ENCODE measurements around the gene PPM1M. TPM values are rescaled to one million over a fixed set of nuclear protein-coding genes. Genes with fewer than 3 reads are reported as not detected.
A peak's percentile ranks its signal among the peaks of the same experiment; 100 is the strongest.
"Not testable (repeated sequence)": the region's sequence is repeated elsewhere in the genome, so short reads cannot be mapped to it uniquely, and the experiment has no call there.

The PPM1M gene
- total and polyA plus RNA-seq, 2 experiments from 2014 or later, result 10.7 to 13.1 TPM

DNA sequence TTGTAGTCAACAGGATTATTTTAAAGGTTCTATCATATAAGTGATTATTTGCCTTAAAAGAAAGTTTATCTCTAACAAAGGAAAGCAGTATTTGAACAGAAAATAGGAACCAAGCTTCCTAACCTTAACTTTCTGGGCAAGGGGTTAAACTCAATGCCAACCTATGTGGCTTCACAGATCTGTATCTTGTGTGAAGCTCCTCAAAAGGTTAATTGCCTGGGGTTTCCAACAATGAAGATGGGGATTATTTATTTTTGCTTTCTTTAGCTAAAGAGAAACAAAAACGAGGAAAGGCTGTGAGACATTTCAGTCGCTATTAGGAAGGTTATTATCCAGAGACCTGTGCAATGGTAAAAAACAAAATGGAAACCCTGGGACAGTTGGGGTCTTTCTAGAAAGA lies 34.0 kb downstream of the PPM1M start:
- DNase-seq (ENCODE audit: low read depth in 1 of 2, low spot score in 1 of 2), result no peak
- peak overlapping the region; percentile 98 for H3K27ac ChIP-seq
- peaks cover 23% of the 10 kb centered on the region for H3K4me1 ChIP-seq (ENCODE audit: low read depth)
- no peak for TF ChIP-seq CTCF (IDR thresholded peaks at IDR 0.05; ENCODE audit: low read depth, low read length)
- no peaks in the 10 kb centered on the region for H3K9me3 ChIP-seq (ENCODE audit: low read depth)
- no peaks in the 10 kb centered on the region for H3K27me3 ChIP-seq
- no peak overlapping the region for H3K4me3 ChIP-seq
- H3K36me3 ChIP-seq, result no peaks in the 10 kb centered on the region

DNA sequence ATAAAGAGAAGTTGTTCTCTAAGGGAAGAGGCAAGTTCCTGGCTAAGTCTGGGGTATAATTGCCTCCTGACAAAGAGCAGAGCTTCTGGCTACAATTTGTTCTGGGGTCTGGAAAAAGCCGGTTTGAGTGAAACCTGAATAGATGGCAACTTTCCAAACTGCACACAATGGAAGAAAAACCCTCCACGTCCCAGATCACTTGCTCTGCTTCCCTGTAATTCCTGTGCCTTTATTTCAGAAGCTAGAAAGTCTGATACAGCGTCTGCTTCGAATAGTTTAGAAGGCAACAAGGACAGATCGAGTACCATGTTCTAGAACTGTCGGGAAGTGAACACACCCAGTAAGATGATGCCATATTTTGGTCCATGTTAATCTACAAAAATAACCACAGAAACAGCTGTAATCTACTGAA lies 34.5 kb downstream of the PPM1M start:
- peak; percentile 34 to 62 for DNase-seq (ENCODE audit: low read depth in 1 of 2, low spot score in 1 of 2)
- H3K9me3 ChIP-seq (ENCODE audit: low read depth), result no peaks in the 10 kb centered on the region
- no peak for TF ChIP-seq CTCF (IDR thresholded peaks at IDR 0.05; ENCODE audit: low read depth, low read length)
- H3K36me3 ChIP-seq, result no peaks in the 10 kb centered on the region
- no peak overlapping the region for H3K4me3 ChIP-seq
- H3K27me3 ChIP-seq, result no peaks in the 10 kb centered on the region
- peaks cover 23% of the 10 kb centered on the region for H3K4me1 ChIP-seq (ENCODE audit: low read depth)
- peak overlapping the region; percentile 98 for H3K27ac ChIP-seq

DNA sequence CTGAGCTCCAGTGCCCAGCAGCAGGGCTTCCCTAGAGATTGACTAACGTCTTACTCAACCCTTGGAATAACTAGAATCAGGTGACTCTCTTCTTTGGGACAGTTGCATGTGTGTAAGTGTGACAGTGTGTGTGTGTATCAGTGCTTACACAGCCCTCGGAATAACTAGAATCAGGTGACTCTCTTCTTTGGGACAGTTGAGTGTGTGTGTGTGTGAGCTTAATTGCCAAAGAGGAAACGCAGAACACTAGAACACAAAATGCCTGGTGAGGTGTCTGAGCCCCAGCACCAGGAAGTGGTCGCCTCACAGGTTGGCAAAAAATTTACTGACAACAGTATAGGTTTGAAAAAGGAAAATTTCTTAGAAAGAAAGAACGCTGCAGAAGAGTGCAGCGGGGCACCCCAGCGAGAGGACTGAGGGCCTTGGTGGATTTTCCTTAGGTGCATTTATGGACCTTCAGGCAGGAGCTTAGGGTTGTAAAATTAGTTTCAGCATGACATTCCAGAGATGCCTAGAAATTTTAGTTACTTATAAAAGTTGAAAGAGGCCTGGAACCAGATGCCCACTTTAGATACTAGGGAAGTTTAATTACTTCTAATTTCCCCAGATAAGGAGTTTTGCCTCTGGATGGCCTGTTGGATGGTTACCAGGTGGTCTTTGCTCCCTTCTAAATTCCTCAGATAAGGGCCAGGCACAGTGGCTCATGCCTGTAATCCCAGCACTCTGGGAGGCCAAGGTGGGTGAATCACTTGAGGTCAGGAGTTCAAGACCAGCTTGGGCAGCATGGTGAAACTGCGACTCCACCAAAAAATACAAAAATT lies 36.6 kb downstream of the PPM1M start:
- H3K4me1 ChIP-seq (ENCODE audit: low read depth), result peaks cover 10% of the 10 kb centered on the region
- H3K4me3 ChIP-seq, result no peak overlapping the region
- H3K27me3 ChIP-seq, result no peaks in the 10 kb centered on the region
- H3K27ac ChIP-seq, result peak overlapping the region; percentile 87
- TF ChIP-seq CTCF (IDR thresholded peaks at IDR 0.05; ENCODE audit: low read depth, low read length), result no peak
- no peak for DNase-seq (ENCODE audit: low read depth in 1 of 2, low spot score in 1 of 2)
- no peaks in the 10 kb centered on the region for H3K36me3 ChIP-seq
- H3K9me3 ChIP-seq (ENCODE audit: low read depth), result no peaks in the 10 kb centered on the region

GRCh38 chr3:52283306-52283705 lies 37.7 kb downstream of the PPM1M start:
- no peak for DNase-seq (ENCODE audit: low read depth in 1 of 2, low spot score in 1 of 2)
- no peaks in the 10 kb centered on the region for H3K9me3 ChIP-seq (ENCODE audit: low read depth)
- TF ChIP-seq CTCF (IDR thresholded peaks at IDR 0.05; ENCODE audit: low read depth, low read length), result no peak
- H3K27me3 ChIP-seq, result no peaks in the 10 kb centered on the region
- H3K36me3 ChIP-seq, result no peaks in the 10 kb centered on the region
- H3K27ac ChIP-seq, result peak overlapping the region; percentile 87
- no peak overlapping the region for H3K4me3 ChIP-seq
- peaks cover 10% of the 10 kb centered on the region for H3K4me1 ChIP-seq (ENCODE audit: low read depth)

DNA sequence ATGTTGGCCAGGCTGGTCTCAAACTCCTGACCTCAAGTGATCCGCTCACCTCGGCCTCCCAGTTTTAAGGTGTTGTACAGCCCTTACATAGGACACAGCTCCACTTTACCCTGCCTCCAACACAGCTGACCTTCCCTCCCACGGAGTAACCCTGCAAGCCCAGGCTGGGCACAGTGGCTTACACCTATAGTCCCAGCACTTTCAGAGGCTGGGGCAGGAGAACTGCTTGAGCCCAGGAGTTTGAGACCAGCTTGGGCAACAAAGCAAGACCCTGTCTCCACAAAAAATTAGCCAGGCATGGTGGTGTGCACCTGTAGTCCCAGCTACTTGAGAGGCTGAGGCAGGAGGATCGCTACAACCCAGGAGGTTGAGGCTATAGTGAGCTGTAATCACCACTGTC lies 38.5 kb downstream of the PPM1M start:
- not testable (repeated sequence) for DNase-seq (ENCODE audit: low read depth in 1 of 2, low spot score in 1 of 2); H3K4me3 ChIP-seq; H3K27ac ChIP-seq; H3K9me3 ChIP-seq (ENCODE audit: low read depth); H3K4me1 ChIP-seq (ENCODE audit: low read depth); H3K27me3 ChIP-seq; H3K36me3 ChIP-seq

DNA sequence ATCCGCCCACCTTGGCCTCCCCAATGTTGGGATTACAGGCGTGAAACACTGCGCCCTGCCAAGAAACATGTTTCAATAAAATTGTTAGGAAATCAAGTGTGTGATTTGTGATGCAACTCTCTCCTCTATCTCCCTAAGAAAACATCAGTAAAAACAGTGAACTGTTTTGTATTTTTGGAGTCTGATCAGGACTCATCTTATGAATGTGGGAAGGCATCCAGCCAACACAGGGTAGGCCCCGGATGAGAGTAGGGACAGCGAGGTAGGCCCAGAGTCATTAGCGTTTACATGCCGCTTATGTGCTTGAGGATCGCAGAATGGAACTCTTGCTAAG lies 41.2 kb downstream of the PPM1M start:
- no peaks in the 10 kb centered on the region for H3K36me3 ChIP-seq
- DNase-seq (ENCODE audit: low read depth in 1 of 2, low spot score in 1 of 2), result peak in 1 of 2 donors; percentile 84
- no peaks in the 10 kb centered on the region for H3K27me3 ChIP-seq
- H3K4me1 ChIP-seq (ENCODE audit: low read depth), result peaks cover 6% of the 10 kb centered on the region
- peak overlapping the region; percentile 99 for H3K27ac ChIP-seq
- no peaks in the 10 kb centered on the region for H3K9me3 ChIP-seq (ENCODE audit: low read depth)
- H3K4me3 ChIP-seq, result peak overlapping the region; percentile 65
- TF ChIP-seq CTCF (IDR thresholded peaks at IDR 0.05; ENCODE audit: low read depth, low read length), result no peak
